22Rv1 (cell line): ENCODE measurements around the gene BRDT.

ENCODE experiments used
- H3K27ac ChIP-seq: fragments of 450-650 bp; 2 replicates; pipeline ENCODE4 v1.5.1; 2017
- ZFX ChIP-seq: fragments of 450-650 bp; IDR thresholded peaks from 2 replicates; pipeline ENCODE4 v1.6.1; 2017; ENCODE audit warnings: antibody characterized with exemption, borderline replicate concordance
- TF ChIP-seq, protein P1 (sequence below): fragments of 450-650 bp; IDR thresholded peaks from 2 replicates; pipeline ENCODE4 v1.5.1; 2017; ENCODE audit warnings: mild to moderate bottlenecking

Gene BRDT

DNA sequence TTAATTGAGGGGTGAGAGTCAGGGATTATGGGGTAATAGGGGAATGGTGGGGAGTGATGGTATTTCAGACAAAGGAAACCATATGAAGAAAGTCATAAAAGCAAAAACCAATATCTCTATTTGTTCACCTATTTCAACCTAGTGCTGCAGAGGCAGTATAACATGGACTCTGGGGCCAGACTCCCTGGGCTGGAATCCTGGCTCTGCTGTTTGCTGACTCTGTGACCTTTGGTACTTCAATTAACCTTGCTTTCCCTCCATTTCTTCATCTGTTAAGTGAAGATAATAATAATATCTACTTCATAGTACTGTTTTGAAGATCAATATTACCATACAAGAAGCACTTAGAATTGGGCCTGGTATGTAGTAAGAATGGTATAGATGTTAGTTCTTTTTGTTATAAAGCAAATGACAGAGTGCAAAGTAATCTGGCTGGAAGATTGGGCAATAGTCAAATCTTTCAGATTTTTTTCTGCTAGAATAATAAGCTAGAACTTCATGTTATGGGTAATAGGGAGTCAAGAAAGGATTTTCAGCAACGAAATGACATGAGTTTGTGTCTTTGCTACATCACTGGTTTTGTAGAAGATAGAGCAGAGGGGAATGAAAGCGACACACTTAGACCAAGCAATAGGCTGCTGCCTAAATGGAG, 89.6 kb downstream of the BRDT start:
- no peak for TF ChIP-seq ZFX
- TF ChIP-seq, protein P1, sequence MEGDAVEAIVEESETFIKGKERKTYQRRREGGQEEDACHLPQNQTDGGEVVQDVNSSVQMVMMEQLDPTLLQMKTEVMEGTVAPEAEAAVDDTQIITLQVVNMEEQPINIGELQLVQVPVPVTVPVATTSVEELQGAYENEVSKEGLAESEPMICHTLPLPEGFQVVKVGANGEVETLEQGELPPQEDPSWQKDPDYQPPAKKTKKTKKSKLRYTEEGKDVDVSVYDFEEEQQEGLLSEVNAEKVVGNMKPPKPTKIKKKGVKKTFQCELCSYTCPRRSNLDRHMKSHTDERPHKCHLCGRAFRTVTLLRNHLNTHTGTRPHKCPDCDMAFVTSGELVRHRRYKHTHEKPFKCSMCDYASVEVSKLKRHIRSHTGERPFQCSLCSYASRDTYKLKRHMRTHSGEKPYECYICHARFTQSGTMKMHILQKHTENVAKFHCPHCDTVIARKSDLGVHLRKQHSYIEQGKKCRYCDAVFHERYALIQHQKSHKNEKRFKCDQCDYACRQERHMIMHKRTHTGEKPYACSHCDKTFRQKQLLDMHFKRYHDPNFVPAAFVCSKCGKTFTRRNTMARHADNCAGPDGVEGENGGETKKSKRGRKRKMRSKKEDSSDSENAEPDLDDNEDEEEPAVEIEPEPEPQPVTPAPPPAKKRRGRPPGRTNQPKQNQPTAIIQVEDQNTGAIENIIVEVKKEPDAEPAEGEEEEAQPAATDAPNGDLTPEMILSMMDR, result no peak
- H3K27ac ChIP-seq, result no peak overlapping the region

DNA sequence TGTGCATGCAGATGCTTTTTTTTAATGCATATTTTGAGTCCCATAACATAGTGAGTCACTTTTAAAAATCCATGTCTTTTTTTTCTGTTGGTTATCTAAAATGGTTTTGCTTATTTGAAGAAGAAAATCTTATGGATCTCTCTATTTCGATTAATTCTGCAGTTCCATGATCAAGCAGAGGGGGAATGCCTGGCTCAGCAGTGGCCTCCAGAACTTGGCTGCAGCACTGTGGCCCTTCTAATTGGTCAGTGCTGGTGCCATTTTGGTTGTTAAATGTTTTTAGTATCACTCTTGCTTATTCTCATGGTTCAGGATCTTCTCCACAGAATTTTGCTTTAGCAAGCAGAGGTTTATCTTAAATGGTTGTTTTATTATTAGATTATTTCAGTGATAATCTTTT, 91.8 kb downstream of the BRDT start:
- TF ChIP-seq, protein P1, result no peak
- no peak for TF ChIP-seq ZFX
- no peak overlapping the region for H3K27ac ChIP-seq

DNA sequence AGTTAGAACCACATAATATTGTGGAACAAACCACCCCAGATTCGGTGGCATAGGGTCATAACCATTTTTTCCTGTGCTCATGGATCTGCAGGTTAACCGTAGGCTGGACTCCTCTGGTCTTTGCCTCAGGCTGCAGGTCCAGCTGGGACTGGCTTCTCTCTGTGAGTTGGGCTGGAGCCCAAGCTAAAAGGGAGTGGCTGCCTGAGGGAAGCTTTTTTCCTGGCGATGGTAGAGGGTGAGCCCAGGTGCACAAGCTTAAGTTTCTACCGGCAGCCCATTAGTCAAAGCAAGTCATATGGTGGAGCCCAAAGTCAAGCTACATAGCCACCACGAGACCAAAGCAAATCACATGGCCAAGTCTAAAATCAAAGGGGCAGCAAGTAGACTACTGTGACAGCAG, 94.4 kb downstream of the BRDT start:
- H3K27ac ChIP-seq, result no peak overlapping the region
- TF ChIP-seq, protein P1, result no peak
- TF ChIP-seq ZFX, result no peak

DNA sequence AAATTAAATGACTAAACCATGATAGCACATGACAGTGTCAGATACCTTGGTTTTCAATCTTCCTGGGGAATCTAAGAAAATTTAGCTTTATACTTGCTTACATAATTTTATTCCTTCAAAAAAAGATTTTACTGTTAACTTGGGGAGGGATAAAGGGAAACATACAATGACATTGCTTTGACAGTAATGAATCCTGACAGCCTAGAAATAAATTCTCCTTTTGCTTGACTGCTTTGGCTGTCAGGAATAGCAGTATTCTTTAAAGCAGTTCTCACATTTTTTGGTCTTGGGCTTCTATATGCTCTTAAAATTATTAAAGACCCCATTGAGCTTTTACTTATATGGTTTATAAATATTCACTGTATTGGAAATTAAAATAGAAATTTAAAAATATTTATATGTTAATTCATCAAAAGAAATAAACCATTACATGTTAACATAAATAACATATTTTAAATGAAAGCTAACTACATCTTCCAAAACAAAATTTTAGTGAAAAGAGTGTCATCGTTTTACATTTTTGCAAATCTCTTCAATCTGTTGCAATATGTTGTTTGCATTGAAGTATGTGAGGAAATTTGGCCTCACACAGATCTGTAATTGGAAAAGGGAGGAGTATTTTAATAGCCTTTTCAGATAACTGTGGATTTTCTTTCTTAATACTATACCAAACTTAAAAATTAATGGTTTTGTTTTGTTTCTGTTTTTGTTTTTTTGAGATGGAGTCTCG, 96.7 kb downstream of the BRDT start:
- TF ChIP-seq ZFX, result no peak
- TF ChIP-seq, protein P1, result no peak
- no peak overlapping the region for H3K27ac ChIP-seq

DNA sequence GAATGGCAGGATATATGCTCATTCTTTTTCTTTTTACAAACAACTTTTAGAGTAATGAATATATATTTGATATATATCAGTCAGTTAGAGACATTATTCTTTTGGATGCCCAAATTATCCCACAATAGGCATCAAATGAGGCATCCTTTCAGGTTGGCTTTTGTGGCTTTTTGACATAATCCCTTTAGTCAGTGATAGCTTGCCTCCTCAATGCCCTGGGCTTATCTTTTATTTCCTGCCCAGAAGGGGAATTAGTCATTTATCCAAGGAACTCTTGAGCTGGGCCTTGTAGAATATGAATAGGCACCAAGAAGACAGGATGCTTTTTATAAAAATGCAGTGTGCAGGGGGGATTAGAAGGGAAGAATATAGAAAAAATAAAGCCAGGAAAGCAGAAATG, 102.7 kb downstream of the BRDT start:
- no peak for TF ChIP-seq ZFX
- TF ChIP-seq, protein P1, result no peak
- no peak overlapping the region for H3K27ac ChIP-seq
